SU-DHL-6 (cell line): ENCODE data around the gene ERP27.

Source experiments
- CTCF ChIP-seq: fragments of 200-600 bp; sonication (generic); IDR thresholded peaks from one replicate; pipeline ENCODE4 v1.5.1; 2017; ENCODE audit warnings: antibody characterized with exemption, mild to moderate bottlenecking, low read length, moderate library complexity; ENCODE audit not compliant: insufficient read depth, poor library complexity, severe bottlenecking
- EZH2phosphoT487 ChIP-seq: fragments of 200-600 bp; sonication (generic), shearing (Covaris generic); conservative IDR thresholded peaks from 2 replicates; pipeline ENCODE4 v1.6.1; 2018; ENCODE audit warnings: mild to moderate bottlenecking, antibody characterized with exemption, low read length, moderate library complexity, mixed read lengths

- TF ChIP-seq CTCF, result no peak
- TF ChIP-seq EZH2phosphoT487, result no peak
These were observed 23.8 kb upstream of the ERP27 start for GRCh38 chr12:14962153-14962539.
